HAP-1 (cell line): Measurements from ENCODE around the gene GOLT1A.
A peak's percentile ranks its signal among the peaks of the same experiment; 100 is the strongest.

Experiments
- DNase-seq, 2 experiments: peaks; one replicate each; pipeline ENCODE4 v3.0.0-alpha.2; 2016 to 2020; ENCODE audit warnings: low spot score in 2 of 2
- H3K27me3 ChIP-seq: fragments of 250-450 bp; sonication (Bioruptor Pico); 2 replicates; pipeline ENCODE4 v1.5.1; 2020; ENCODE audit warnings: low read depth, mild to moderate bottlenecking, moderate library complexity
- H3K36me3 ChIP-seq: fragments of 250-450 bp; sonication (Bioruptor Pico); replicated peaks from 2 replicates; pipeline ENCODE4 v1.5.1; 2020; ENCODE audit warnings: mild to moderate bottlenecking
- H3K4me1 ChIP-seq: fragments of 250-450 bp; sonication (Bioruptor Pico); 2 replicates; pipeline ENCODE4 v1.5.1; 2020; ENCODE audit warnings: mild to moderate bottlenecking
- H3K4me3 ChIP-seq: fragments of 250-450 bp; sonication (Bioruptor Pico); 2 replicates; pipeline ENCODE4 v1.5.1; 2020; ENCODE audit warnings: mild to moderate bottlenecking, moderate library complexity
- H3K9me3 ChIP-seq: fragments of 250-450 bp; sonication (Bioruptor Pico); 2 replicates; pipeline ENCODE4 v1.5.1; 2020; ENCODE audit warnings: mild to moderate bottlenecking, moderate library complexity
- in situ Hi-C: fragments of 300-500 bp; cut with MboI; formaldehyde crosslinking; loops from 3 replicates; pipeline ENCODE4 v1.14.3; 2020; ENCODE audit warnings: low sequenced_read_pairs, inconsistent platforms, mixed read lengths

The GOLT1A gene

DNA sequence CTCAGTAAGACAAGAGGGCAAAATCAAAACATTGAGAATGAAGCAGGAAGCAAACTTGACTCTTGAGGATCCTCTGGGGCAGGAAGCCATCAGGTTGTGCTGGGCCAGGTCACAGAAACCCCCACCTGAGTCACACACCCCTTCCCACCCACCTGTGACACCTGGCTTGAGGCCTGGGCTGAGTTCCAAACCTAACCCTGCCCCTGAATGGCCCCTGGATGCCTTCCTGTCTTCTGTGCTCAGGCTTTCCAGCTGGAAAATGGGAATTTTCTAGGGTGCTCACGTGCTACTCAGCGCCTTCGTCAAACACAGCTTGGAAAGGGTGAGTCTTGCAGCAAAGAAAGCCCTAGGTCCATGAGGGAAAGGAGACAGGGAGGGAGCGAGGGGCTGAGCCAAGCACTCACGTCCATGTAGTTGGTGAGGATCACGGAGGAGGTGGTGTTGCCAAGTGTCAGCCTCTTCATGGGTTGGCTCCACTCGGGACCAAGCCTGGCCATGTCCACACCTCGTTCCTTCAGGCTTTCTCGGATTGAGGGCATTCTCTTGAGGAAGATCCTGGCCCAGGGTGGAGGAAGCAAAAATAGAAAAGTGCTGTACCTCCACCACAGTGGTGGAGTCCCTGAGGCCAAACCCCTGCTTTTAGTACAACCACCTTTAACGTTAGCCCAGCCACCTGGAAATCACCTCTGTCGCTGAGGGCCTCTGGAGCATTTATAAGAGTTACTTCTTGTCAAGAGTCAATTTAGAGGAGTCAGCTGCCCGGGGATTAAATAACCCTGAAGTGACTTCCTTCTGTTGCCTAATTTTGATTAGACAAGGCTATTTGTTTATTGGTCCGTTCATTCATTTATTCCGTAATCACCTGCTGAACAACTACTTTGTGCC, 51.9 kb downstream of the GOLT1A start:
- DNase-seq = no peak
- Histone ChIP-seq H3K4me1 (no peaks in the 10 kb centered on the region), H3K9me3 (no peaks in the 10 kb centered on the region), H3K36me3 (no peaks in the 10 kb centered on the region), H3K27me3 (no peaks in the 10 kb centered on the region), H3K4me3 (no peak overlapping the region)
- in situ Hi-C loops = loop anchor here (25.0 kb wide), 1 partner anchor 350 kb away; the partner anchor contains the start of gene MDM4

GRCh38 chr1:204157962-204158361, 55.8 kb downstream of the GOLT1A start:
- no peaks in the 10 kb centered on the region for H3K36me3 ChIP-seq
- in situ Hi-C loops = loop anchor here (5.0 to 25.0 kb wide), 2 partner anchors 204 to 354 kb away; partner anchors contain the start of gene MDM4
- H3K4me1 ChIP-seq = no peaks in the 10 kb centered on the region
- no peak for DNase-seq
- no peak overlapping the region for H3K4me3 ChIP-seq
- no peaks in the 10 kb centered on the region for H3K27me3 ChIP-seq
- no peaks in the 10 kb centered on the region for H3K9me3 ChIP-seq

DNA sequence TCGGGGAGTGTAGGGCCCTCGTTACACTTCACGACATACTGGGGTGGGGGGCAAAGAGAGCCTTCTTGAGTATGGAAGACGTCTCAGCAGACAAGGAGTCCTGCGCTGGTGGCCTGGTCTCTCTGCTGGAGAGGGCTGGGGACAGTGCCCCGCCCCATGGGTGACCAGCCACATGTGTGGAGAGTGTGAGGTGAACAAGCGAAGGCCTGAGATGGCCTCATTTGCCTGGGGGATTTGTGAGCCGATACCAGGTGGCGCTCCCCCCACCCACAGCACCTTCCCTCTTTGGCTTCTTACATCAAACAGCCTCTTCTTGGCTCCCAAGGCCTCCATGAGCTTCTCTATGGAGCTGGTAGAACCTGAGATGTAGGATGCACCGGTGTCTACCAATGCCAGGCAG, 57.9 kb downstream of the GOLT1A start:
- Histone ChIP-seq H3K4me1 (no peaks in the 10 kb centered on the region), H3K9me3 (no peaks in the 10 kb centered on the region), H3K36me3 (no peaks in the 10 kb centered on the region), H3K27me3 (no peaks in the 10 kb centered on the region), H3K4me3 (no peak overlapping the region)
- in situ Hi-C loops = loop anchor here (5.0 to 25.0 kb wide), 2 partner anchors 206 to 356 kb away; partner anchors contain the start of gene MDM4
- DNase-seq = no peak

DNA sequence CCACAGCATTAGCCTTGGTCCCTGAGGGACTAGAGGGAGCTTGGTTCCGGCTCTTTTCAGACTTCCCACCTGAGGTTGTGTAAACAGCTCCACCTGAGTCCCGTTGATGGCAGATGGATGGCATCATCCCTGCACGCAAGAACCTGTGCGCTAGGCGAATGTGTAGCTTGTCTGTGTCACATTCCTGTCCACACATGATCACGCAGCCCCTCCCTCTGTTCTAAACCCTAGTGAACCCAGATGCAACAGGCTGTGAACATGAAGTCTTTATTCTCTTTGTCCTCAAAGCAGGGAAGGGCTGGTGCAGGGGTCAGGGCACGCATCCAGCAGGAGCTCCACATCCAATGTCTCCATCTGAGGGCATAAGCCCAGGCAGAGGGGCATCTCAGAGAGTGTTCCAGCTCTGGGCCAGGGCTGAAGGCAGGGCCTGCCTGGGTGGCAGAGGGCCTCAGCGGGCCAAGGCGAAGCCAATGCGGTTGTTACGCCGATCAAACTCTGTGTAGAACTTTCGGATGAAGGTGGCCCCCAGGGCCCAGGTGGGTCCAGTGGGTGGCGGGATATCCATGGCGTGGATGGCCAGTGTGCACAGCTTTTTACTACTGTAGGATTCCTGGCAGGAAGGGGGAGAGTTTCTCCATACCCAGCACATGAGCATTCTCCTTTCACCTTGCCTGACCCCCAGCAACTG, 59.1 kb downstream of the GOLT1A start:
- Histone ChIP-seq H3K4me1 (no peaks in the 10 kb centered on the region), H3K36me3 (no peaks in the 10 kb centered on the region), H3K4me3 (no peak overlapping the region), H3K9me3 (no peaks in the 10 kb centered on the region), H3K27me3 (no peaks in the 10 kb centered on the region)
- in situ Hi-C loops = loop anchor here (5.0 to 25.0 kb wide), 2 partner anchors 208 to 358 kb away; partner anchors contain the start of gene MDM4
- no peak for DNase-seq

GRCh38 chr1:204153667-204154066, 60.1 kb downstream of the GOLT1A start:
- Histone ChIP-seq H3K27me3 (no peaks in the 10 kb centered on the region), H3K9me3 (no peaks in the 10 kb centered on the region), H3K4me1 (no peaks in the 10 kb centered on the region), H3K36me3 (no peaks in the 10 kb centered on the region), H3K4me3 (no peak overlapping the region)
- in situ Hi-C loops = loop anchor here (25.0 kb wide), 1 partner anchor 359 kb away; the partner anchor contains the start of gene MDM4
- DNase-seq = no peak

GRCh38 chr1:204152310-204153044, 61.3 kb downstream of the GOLT1A start:
- in situ Hi-C loops = loop anchor here (25.0 kb wide), 1 partner anchor 360 kb away; the partner anchor contains the start of gene MDM4

DNA sequence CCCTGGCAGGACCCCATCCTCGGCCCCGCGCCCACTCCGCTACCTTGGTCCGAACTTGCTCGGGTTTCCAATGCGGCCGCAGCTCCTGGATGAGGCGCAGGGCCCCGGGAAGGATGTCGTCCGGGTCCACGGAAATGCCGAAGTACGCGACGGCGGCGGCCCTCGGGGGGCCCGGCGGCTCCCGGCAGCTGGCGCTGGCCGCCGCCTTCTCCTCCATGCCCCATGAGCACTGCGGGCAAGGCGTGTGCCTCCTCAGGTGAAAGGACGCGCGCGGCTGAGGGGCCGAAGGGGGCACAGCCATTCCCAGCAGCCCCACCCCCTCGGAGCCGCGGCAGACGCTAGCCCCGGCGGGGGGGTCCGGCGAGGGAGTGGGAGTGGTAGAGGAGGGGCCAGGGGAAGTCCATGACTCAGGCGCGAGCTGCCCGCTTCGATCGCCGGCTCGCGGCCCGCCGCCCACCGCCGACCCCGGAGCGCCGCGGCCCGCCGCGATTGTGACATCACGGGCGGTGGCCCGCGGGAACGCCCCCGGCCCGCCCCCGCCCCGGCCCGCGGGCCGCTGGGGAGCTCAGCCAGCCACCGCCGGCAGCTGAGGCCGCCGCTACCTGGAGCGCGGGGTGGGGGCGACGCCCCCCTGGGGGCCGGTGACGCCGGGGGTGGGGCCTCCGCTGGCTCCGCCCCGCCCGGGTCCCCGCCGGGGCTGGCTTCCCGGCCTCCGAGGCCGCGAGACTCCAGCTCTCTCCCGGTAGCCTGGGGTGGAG, 62.1 kb downstream of the GOLT1A start, which contains the start of gene ETNK2:
ETNK2 (minus strand) TSS at position 493 of the 758 bp plus-strand sequence; CDS start at position 301, 192 bp downstream.
- no peaks in the 10 kb centered on the region for H3K9me3 ChIP-seq
- peak; percentile 43 to 80 for DNase-seq
- in situ Hi-C loops = loop anchor here (25.0 kb wide), 1 partner anchor 361 kb away; the partner anchor contains the start of gene MDM4

More at GRCh38 chr1:204152310-204153044, 61.3 kb downstream of the GOLT1A start:
- Histone ChIP-seq H3K36me3 (no peaks in the 10 kb centered on the region), H3K9me3 (no peaks in the 10 kb centered on the region), H3K4me3 (peak overlapping the region; percentile 46), H3K4me1 (no peaks in the 10 kb centered on the region), H3K27me3 (no peaks in the 10 kb centered on the region)
- no peak for DNase-seq

GRCh38 chr1:204150702-204151551, 62.9 kb downstream of the GOLT1A start:
- DNase-seq = peak in 1 of 2 experiments; percentile 37
- Histone ChIP-seq H3K27me3 (no peaks in the 10 kb centered on the region), H3K36me3 (no peaks in the 10 kb centered on the region), H3K4me1 (no peaks in the 10 kb centered on the region), H3K4me3 (peak overlapping the region; percentile 52), H3K9me3 (no peaks in the 10 kb centered on the region)
- in situ Hi-C loops = loop anchor here (25.0 kb wide), 1 partner anchor 361 kb away; the partner anchor contains the start of gene MDM4

More for the DNA sequence above, 62.1 kb downstream of the GOLT1A start, which contains the start of gene ETNK2:
- H3K36me3 ChIP-seq = no peaks in the 10 kb centered on the region
- H3K27me3 ChIP-seq = no peaks in the 10 kb centered on the region
- H3K4me1 ChIP-seq = no peaks in the 10 kb centered on the region
- peak within 1 kb of the TSS; percentile 52 for H3K4me3 ChIP-seq

- in situ Hi-C loops = loop anchor here (25.0 kb wide), 2 partner anchors 362 to 638 kb away; partner anchors contain the start of gene MDM4
- Histone ChIP-seq H3K36me3 (no peaks in the 10 kb centered on the region), H3K4me3 (no peak overlapping the region), H3K27me3 (no peaks in the 10 kb centered on the region), H3K4me1 (no peaks in the 10 kb centered on the region), H3K9me3 (no peaks in the 10 kb centered on the region)
- DNase-seq = no peak
Measured at GRCh38 chr1:204149635-204150565, 63.9 kb downstream of the GOLT1A start.

GRCh38 chr1:204149107-204149506, 64.7 kb downstream of the GOLT1A start:
- Histone ChIP-seq H3K4me3 (no peak overlapping the region), H3K36me3 (no peaks in the 10 kb centered on the region), H3K9me3 (no peaks in the 10 kb centered on the region), H3K4me1 (no peaks in the 10 kb centered on the region), H3K27me3 (no peaks in the 10 kb centered on the region)
- in situ Hi-C loops = loop anchor here (25.0 kb wide), 1 partner anchor 637 kb away; no protein-coding TSS in a partner anchor
- no peak for DNase-seq
